HG03025 (cell line): ENCODE results near the gene PDZD7.

Experiments
- ATAC-seq: cut with Tn5 transposase; IDR thresholded peaks from one replicate; pipeline ENCODE4 v1.9.1; 2021; ENCODE audit warnings: mild to moderate bottlenecking, moderate library complexity; ENCODE audit not compliant: unreplicated experiment, low FRiP score

Gene PDZD7

GRCh38 chr10:100970076-100970913 is 60.6 kb downstream of the PDZD7 start:
- ATAC-seq, result no peak

- no peak for ATAC-seq
These were observed 61.5 kb downstream of the PDZD7 start, which contains the start of gene SEMA4G for GRCh38 chr10:100969187-100970075. Gene SEMA4G (plus strand): TSS chr10:100969504. CDS start chr10:100972913, 3,409 bp downstream.

- ATAC-seq, result no peak
These were observed 62.1 kb downstream of the PDZD7 start for GRCh38 chr10:100968863-100969186.

DNA sequence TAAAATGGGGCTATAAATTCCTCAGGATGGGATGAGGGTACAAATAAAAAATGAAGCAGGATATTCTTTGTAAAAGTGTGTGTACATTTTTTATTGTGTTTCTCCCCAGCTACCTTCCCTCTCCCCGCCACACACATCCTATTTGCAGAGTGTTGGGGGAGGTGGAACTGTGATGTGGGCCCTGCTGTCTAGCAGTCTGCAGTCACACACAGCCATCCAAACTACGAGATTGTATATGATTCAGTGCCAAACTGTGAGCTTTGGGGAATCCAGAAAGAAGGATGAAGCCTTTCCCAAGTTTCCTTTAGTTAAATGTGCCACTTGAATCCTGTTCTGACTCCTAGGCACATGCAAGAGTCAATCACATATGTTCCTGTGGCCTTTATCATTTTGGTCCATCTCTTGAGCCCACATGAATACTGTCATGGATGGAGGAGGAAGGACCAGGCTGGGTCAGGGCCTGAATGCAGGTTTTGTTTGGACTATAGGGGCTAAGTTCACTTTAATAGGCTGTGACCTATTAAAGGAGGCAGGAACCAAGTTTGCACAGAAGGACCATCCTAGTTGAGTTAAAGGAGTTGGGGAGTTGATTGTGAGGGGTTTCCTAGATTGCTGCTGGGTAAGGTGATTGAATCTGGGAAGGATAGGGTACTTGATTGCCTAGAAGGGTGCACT is 62.7 kb downstream of the PDZD7 start:
- ATAC-seq, result no peak

- no peak for ATAC-seq
These were observed 63.6 kb downstream of the PDZD7 start for GRCh38 chr10:100967332-100967731.

GRCh38 chr10:100966887-100967286 is 64.0 kb downstream of the PDZD7 start:
- ATAC-seq, result no peak

GRCh38 chr10:100965820-100966219 is 65.1 kb downstream of the PDZD7 start:
- no peak for ATAC-seq

GRCh38 chr10:100963826-100964225 is 67.1 kb downstream of the PDZD7 start:
- no peak for ATAC-seq

- no peak for ATAC-seq
These were observed 68.4 kb downstream of the PDZD7 start for GRCh38 chr10:100962351-100963080.

DNA sequence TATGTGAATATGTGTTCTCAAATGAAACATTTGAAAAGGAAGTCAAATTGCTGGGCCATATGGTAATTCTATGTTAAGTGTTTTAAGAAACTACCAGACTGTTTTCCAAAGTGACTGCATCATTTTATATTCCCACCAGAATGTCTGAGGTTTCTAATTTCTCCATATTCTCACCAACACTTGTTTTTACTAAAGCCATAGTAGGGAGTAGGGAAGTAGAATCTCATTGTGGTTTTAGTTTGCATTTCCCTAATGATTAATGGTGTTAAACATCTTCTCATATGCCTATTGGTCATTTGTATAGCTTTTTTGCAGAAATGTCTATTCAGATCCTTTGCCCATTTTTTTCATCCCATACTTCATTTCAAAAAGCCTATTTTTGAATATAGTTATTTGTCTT is 70.7 kb downstream of the PDZD7 start:
- no peak for ATAC-seq
